PC-9 (cell line): ENCODE measurements around the gene RXRA. TPM values are rescaled to one million over a fixed set of nuclear protein-coding genes. Genes with fewer than 3 reads are reported as not detected.

ENCODE experiments used
- BruUV-seq: library from RNA; stranded (reverse); fragments of 400-500 nt; replicated peaks from 2 replicates; lab custom pipeline; 2021; lab: Mats Ljungman, UMichigan
- CTCF ChIA-PET: fragments of 300-600 bp; sonication (Branson Sonifier 250); formaldehyde crosslinking; loops from one replicate; lab custom pipeline; 2022; ENCODE audit warnings: antibody characterized with exemption; lab: Charles Lee
- POLR2A ChIA-PET: fragments of 300-600 bp; sonication (Branson Sonifier 250); formaldehyde crosslinking; loops from one replicate; lab custom pipeline; 2022; ENCODE audit warnings: antibody characterized with exemption; ENCODE audit not compliant: unreplicated experiment; lab: Charles Lee
- DNase-seq, 2 experiments: peaks; one replicate each; pipeline versions ENCODE4 v3.0.0 to v3.0.0-alpha.2; 2015 to 2022; ENCODE audit warnings: mixed read lengths in 1 of 2
- H2AFZ ChIP-seq: fragments of 200-600 bp; sonication (generic); 2 replicates; pipeline ENCODE4 v1.8.1; 2017; ENCODE audit warnings: antibody characterized with exemption
- H3F3A ChIP-seq: fragments of 200-600 bp; sonication (generic); 2 replicates; pipeline ENCODE4 v1.8.1; 2017; ENCODE audit warnings: antibody characterized with exemption, mild to moderate bottlenecking, low read depth; ENCODE audit not compliant: insufficient read depth
- H3K27ac ChIP-seq: fragments of 200-600 bp; sonication (generic); 2 replicates; pipeline ENCODE4 v1.6.1; 2016; ENCODE audit warnings: mixed run types
- H3K27me3 ChIP-seq: fragments of 200-600 bp; sonication (generic); 2 replicates; pipeline ENCODE4 v1.6.1; 2016; ENCODE audit warnings: low read depth, mixed run types; ENCODE audit not compliant: insufficient read depth
- H3K36me3 ChIP-seq: fragments of 200-600 bp; sonication (generic); 2 replicates; pipeline ENCODE4 v1.6.1; 2016; ENCODE audit warnings: low read depth, mixed run types
- H3K4me1 ChIP-seq: fragments of 200-600 bp; sonication (generic); replicated peaks from 2 replicates; pipeline ENCODE4 v1.6.1; 2016; ENCODE audit warnings: mixed run types; ENCODE audit not compliant: insufficient read depth
- H3K4me2 ChIP-seq: fragments of 200-600 bp; sonication (generic); 2 replicates; pipeline ENCODE4 v1.6.1; 2017; ENCODE audit warnings: mixed run types
- H3K4me3 ChIP-seq: fragments of 200-600 bp; sonication (generic); 2 replicates; pipeline ENCODE4 v1.6.1; 2016; ENCODE audit warnings: mixed run types
- H3K79me2 ChIP-seq: fragments of 200-600 bp; sonication (generic); 2 replicates; pipeline ENCODE4 v1.6.1; 2017; ENCODE audit warnings: low read depth, mixed run types
- H3K9me2 ChIP-seq: fragments of 200-600 bp; sonication (generic); 2 replicates; pipeline ENCODE4 v1.8.1; 2017; ENCODE audit warnings: mild to moderate bottlenecking; ENCODE audit not compliant: insufficient read depth
- H3K9me3 ChIP-seq: fragments of 200-600 bp; sonication (generic); 2 replicates; pipeline ENCODE4 v1.8.1; 2016; ENCODE audit warnings: low read depth; ENCODE audit not compliant: insufficient read depth
- H4K20me1 ChIP-seq: fragments of 200-600 bp; sonication (generic); 2 replicates; pipeline ENCODE4 v1.8.1; 2017; ENCODE audit not compliant: insufficient read depth
- EZH2 ChIP-seq: fragments of 200-600 bp; sonication (generic); IDR thresholded peaks from 2 replicates; pipeline ENCODE4 v1.8.0; 2017; ENCODE audit warnings: antibody characterized with exemption, low read depth
- intact Hi-C: fragments of 100-400 bp; cut with micrococcal nuclease; formaldehyde crosslinking; loops from one replicate; pipeline ENCODE4 v1.10.0; 2022; ENCODE audit not compliant: unreplicated experiment
- total RNA-seq: library from RNA; stranded (reverse); gene quantifications from 2 replicates; pipeline ENCODE4 v1.2.3, GENCODE V29; 2021
- TF ChIP-seq, protein P1 (sequence below): fragments of 200-600 bp; sonication (generic); conservative IDR thresholded peaks from 2 replicates; pipeline ENCODE4 v1.6.1; 2017; ENCODE audit warnings: mixed run types, antibody characterized with exemption, mild to moderate bottlenecking, moderate library complexity

Gene RXRA
- total RNA-seq, 1 experiment from 2014 or later: 146 TPM

DNA sequence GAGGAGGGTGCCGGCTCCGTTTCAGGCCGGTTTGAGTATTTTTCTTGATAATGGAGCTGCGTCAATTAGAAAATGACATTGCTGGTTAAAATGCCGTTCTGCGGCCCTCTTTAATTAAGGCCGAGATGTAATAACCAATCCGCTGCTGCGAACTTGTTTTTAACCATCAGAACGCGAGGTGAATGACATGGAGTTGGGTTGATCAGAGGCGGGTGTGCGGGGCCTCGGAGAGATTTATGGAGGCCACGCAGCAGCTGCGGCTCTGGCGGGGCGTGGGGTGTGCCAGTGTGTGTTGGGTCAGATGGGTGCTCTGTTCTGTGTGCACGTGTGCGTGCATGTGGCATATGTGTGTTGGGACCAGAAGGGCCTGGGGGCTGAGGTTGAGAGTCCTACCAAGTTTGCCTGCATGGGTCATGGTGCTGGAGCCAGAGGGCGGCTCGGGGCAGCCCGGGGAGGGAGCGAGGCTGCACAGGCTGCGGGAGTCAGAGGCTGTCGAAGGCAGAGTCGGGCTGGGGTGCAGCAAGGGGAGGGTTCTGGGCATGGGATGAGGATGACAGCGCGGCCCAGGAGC is 25.4 kb downstream of the RXRA start:
- Histone ChIP-seq H3K79me2 (peaks cover 94% of the 10 kb centered on the region), H3K9me3 (no peaks in the 10 kb centered on the region), H3K27ac (no peak overlapping the region), H3K36me3 (no peaks in the 10 kb centered on the region), H3K27me3 (no peaks in the 10 kb centered on the region), H4K20me1 (peaks cover 30% of the 10 kb centered on the region), H3K4me1 (peaks cover 47% of the 10 kb centered on the region), H3F3A (peaks cover 33% of the 10 kb centered on the region), H3K9me2 (no peaks in the 10 kb centered on the region), H3K4me2 (no peak overlapping the region), H3K4me3 (no peak overlapping the region), H2AFZ (no peak overlapping the region)
- no TSS peak for BruUV-seq
- no peak for DNase-seq
- ChIA-PET CTCF (no interaction called here), POLR2A (no interaction called here)
- intact Hi-C loops: no loop called here
- no peak for TF ChIP-seq EZH2
- TF ChIP-seq, protein P1, sequence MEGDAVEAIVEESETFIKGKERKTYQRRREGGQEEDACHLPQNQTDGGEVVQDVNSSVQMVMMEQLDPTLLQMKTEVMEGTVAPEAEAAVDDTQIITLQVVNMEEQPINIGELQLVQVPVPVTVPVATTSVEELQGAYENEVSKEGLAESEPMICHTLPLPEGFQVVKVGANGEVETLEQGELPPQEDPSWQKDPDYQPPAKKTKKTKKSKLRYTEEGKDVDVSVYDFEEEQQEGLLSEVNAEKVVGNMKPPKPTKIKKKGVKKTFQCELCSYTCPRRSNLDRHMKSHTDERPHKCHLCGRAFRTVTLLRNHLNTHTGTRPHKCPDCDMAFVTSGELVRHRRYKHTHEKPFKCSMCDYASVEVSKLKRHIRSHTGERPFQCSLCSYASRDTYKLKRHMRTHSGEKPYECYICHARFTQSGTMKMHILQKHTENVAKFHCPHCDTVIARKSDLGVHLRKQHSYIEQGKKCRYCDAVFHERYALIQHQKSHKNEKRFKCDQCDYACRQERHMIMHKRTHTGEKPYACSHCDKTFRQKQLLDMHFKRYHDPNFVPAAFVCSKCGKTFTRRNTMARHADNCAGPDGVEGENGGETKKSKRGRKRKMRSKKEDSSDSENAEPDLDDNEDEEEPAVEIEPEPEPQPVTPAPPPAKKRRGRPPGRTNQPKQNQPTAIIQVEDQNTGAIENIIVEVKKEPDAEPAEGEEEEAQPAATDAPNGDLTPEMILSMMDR: no peak

DNA sequence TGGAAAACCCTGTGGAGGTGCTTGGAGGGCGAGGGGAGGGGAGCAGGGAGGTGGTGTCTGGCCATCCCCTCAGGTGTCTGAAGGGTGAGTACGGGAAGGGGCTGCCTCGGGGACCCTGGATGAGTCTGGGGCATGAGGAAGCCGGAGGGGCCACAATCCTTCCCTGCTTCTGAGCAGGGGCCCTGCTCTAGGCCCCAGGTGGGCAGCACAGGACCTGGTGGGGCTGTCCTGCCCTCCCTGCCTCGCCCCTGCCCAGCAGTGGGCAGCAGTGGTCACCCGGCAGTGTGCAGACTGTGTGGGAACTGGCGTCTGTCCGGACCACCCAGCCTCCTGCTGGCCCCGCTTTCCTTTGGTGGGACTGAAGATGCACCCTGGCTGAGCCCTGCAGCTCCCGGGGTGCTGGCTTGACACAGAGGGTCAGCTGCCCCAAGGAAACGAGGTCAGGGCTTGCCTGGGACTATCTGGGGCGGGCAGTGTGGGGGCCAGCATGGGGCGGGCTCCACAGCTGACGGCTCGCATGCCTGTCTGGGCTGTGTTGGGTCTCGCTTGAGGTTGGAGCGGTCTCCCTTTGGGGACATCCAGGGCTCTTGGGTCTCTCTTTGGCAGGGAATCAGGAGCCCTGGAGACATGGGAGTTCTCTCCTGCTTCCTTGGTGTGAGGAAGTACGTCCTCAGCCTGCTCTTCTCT is 26.1 kb downstream of the RXRA start:
- CTCF ChIA-PET: no interaction called here
- peaks cover 87% of the 10 kb centered on the region for H3K79me2 ChIP-seq

DNA sequence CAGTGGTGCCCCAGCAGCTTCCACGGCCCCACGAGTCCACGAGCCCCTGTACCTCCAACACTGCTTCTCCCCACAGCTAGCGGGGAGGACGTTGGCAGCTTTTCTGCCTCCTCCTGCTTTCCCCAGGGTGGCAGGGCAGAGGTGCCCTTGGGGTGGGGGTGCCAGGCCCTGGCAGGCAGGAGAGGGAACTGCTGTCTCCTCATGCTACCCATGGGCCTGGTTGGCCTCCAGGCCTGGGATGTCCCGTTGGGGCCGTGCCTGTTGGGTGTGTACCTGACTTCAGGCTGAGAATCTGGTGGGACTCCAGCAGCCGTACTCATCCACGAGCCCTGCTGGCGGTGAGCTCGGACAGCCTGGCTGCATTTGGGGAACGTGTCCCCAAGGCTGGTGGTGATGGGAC is 27.3 kb downstream of the RXRA start:
- no peak overlapping the region for H2AFZ ChIP-seq
- no TSS peak for BruUV-seq
- intact Hi-C loops: no loop called here
- H4K20me1 ChIP-seq: peaks cover 14% of the 10 kb centered on the region
- H3K9me2 ChIP-seq: no peaks in the 10 kb centered on the region
- peaks cover 64% of the 10 kb centered on the region for H3K4me1 ChIP-seq
- no peaks in the 10 kb centered on the region for H3K9me3 ChIP-seq
- TF ChIP-seq EZH2: no peak
- TF ChIP-seq, protein P1: no peak
- ChIA-PET CTCF (interaction anchor here (0.5 kb wide), 1 partner anchor 96 kb away, joined by 4 read pairs; no protein-coding TSS in a partner anchor), POLR2A (no interaction called here)
- peaks cover 49% of the 10 kb centered on the region for H3F3A ChIP-seq
- peak overlapping the region; percentile 39 for H3K27ac ChIP-seq
- no peaks in the 10 kb centered on the region for H3K36me3 ChIP-seq
- H3K27me3 ChIP-seq: no peaks in the 10 kb centered on the region
- H3K4me3 ChIP-seq: no peak overlapping the region
- peak overlapping the region; percentile 98 for H3K4me2 ChIP-seq
- peaks cover 84% of the 10 kb centered on the region for H3K79me2 ChIP-seq
- DNase-seq: no peak

More for the DNA sequence above, 26.1 kb downstream of the RXRA start:
- no TSS peak for BruUV-seq
- H4K20me1 ChIP-seq: peaks cover 25% of the 10 kb centered on the region
- H3K27me3 ChIP-seq: no peaks in the 10 kb centered on the region
- POLR2A ChIA-PET: no interaction called here
- H3K4me3 ChIP-seq: no peak overlapping the region
- no peak overlapping the region for H3K27ac ChIP-seq
- no peaks in the 10 kb centered on the region for H3K9me3 ChIP-seq
- no peak overlapping the region for H2AFZ ChIP-seq
- no peak for DNase-seq
- TF ChIP-seq EZH2: no peak
- TF ChIP-seq, protein P1: no peak
- H3K9me2 ChIP-seq: no peaks in the 10 kb centered on the region
- intact Hi-C loops: no loop called here
- H3F3A ChIP-seq: peaks cover 38% of the 10 kb centered on the region
- peaks cover 52% of the 10 kb centered on the region for H3K4me1 ChIP-seq
- H3K4me2 ChIP-seq: no peak overlapping the region
- H3K36me3 ChIP-seq: no peaks in the 10 kb centered on the region
